ENCODE measurements around the gene RPS27. TPM values are rescaled to one million over a fixed set of nuclear protein-coding genes. Genes with fewer than 3 reads are reported as not detected.
A peak's percentile ranks its signal among the peaks of the same experiment; 100 is the strongest.

Gene RPS27
- total and polyA plus RNA-seq, 10 of the 15 experiments (the other 5 are each of a cell fraction or from before 2014, with no cell fraction given): 2,708 to 14,234 (median 8,874) TPM

DNA sequence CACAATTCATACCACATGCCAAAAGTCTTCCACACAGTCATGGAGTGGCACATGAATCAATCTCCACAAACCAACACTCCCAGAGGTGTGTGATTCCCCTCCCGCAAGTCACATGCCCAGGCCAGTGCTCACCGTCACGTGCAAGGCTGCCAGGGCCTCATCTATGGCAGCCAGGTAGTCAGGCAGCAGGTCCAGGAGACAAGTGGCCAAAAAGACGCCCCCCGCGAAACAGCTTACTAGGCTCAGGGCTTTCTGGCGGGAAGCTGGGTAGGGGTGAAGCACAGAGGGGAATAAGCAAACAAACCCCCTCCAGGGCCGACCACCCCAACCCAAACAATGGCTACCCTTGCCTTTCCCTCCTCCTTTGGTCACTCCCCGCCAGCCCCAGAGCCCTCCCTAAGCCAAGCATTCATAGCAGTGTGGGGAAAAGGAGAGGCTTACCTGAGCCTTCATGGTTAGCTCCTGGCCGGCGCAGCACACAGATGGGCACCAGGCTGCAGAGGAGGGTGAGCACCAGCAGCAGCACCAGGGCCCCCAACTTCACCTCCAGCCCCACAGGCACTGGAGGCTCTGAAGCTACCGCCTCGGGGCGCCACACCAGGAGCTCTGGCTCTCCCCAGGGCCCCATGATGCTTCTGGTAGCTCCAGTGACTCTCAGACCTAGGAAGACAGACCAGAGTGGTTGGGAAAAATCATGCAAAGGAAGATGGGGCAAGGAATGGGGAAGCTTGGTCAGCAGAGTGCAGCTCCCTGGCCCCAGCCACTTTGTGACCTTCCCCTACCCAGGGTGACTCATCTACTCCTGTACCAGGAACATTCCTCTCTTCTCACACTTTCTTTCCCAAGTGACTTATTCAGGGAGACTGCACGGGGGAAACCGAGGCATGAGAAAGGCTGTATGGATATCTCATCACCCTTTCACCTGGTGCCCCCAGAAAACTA lies 28.2 kb upstream of the RPS27 start:
- Histone ChIP-seq H3K4me2 (ENCODE audit: control insufficient read depth, insufficient read depth) (peak overlapping the region; percentile 98), H4K20me1 (ENCODE audit: control insufficient read depth, insufficient read depth) (no peaks in the 10 kb centered on the region; the same call in 1 of the 2 replicates), H3K9me3 (replicated peaks; ENCODE audit: control insufficient read depth, insufficient read depth, low read length) (no peaks in the 10 kb centered on the region), H3K4me3 (peak overlapping the region; percentile 88), H3K79me2 (ENCODE audit: control insufficient read depth, insufficient read depth, low read length) (peaks cover 65% of the 10 kb centered on the region), H2AFZ (ENCODE audit: control insufficient read depth, low read depth, low read length) (peak overlapping the region; percentile 24; the same call in 1 of the 2 replicates), H3K4me1 (ENCODE audit: control insufficient read depth, insufficient read depth, low read length) (peaks cover 11% of the 10 kb centered on the region), H3K27ac (ENCODE audit: control insufficient read depth, insufficient read depth) (peak overlapping the region; percentile 93), H3K27me3 (replicated peaks in 1 of 2; ENCODE audit: control insufficient read depth in 2 of 2, insufficient read depth in 2 of 2, low read length in 1 of 2) (no peaks in the 10 kb centered on the region), H3K9ac (ENCODE audit: control insufficient read depth, insufficient read depth, low read length) (peak overlapping the region; percentile 98), H3K36me3 (ENCODE audit: control insufficient read depth in 2 of 2, insufficient read depth in 2 of 2, low read length in 1 of 2) (peaks cover 9 to 15% of the 10 kb centered on the region in 2 experiments)
- in situ Hi-C loops (cut with MboI) (no loop called here), intact Hi-C loops (cut with micrococcal nuclease; ENCODE audit: unreplicated experiment) (no loop called here)
- RAD21 ChIA-PET (ENCODE audit: unreplicated experiment): interaction anchor here (0.7 to 6.4 kb wide), 9 partner anchors 13 to 158 kb away, joined by 3 to 42 read pairs (median 8); partner anchors contain the start of genes DENND4B, GATAD2B, JTB and RAB13
- BruUV-seq (replicated peaks): no TSS peak
- FAIRE-seq: no peak
- POLR2A ChIA-PET: interaction anchor here (0.5 to 10.0 kb wide), 13 partner anchors 8 to 327 kb away, joined by 3 to 132 read pairs (median 7); partner anchors contain the start of genes DENND4B, GATAD2B, INTS3 and JTB
- CTCF ChIA-PET: interaction anchor here (0.7 to 7.1 kb wide), 12 partner anchors 10 to 309 kb away, joined by 3 to 64 read pairs (median 3); partner anchors contain the start of genes DENND4B, GATAD2B, JTB and RAB13
- DNase-seq (ENCODE audit: low read depth, low spot score): no peak
- SMC1A ChIA-PET (ENCODE audit: uncharacterized antibody, unreplicated experiment): interaction anchor here (1.1 to 7.7 kb wide), 9 partner anchors 10 to 166 kb away, joined by 3 to 82 read pairs (median 5); partner anchors contain the start of genes DENND4B, GATAD2B, JTB and RAB13
- WGBS (ENCODE audit: insufficient coverage, insufficient replicate concordance, low lambda C conversion rate, missing lambda C conversion rate): 11% methylated on average over 16 of the region's 16 CpGs
- ATAC-seq: no peak
- TF ChIP-seq ZNF217 (IDR thresholded peaks at IDR 0.05): no peak
- no peak for TF ChIP-seq TARDBP (IDR thresholded peaks at IDR 0.05; ENCODE audit: borderline replicate concordance)
- TF ChIP-seq, protein P1, sequence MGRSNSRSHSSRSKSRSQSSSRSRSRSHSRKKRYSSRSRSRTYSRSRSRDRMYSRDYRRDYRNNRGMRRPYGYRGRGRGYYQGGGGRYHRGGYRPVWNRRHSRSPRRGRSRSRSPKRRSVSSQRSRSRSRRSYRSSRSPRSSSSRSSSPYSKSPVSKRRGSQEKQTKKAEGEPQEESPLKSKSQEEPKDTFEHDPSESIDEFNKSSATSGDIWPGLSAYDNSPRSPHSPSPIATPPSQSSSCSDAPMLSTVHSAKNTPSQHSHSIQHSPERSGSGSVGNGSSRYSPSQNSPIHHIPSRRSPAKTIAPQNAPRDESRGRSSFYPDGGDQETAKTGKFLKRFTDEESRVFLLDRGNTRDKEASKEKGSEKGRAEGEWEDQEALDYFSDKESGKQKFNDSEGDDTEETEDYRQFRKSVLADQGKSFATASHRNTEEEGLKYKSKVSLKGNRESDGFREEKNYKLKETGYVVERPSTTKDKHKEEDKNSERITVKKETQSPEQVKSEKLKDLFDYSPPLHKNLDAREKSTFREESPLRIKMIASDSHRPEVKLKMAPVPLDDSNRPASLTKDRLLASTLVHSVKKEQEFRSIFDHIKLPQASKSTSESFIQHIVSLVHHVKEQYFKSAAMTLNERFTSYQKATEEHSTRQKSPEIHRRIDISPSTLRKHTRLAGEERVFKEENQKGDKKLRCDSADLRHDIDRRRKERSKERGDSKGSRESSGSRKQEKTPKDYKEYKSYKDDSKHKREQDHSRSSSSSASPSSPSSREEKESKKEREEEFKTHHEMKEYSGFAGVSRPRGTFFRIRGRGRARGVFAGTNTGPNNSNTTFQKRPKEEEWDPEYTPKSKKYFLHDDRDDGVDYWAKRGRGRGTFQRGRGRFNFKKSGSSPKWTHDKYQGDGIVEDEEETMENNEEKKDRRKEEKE (IDR thresholded peaks at IDR 0.05): no peak
- 0 out of 2 replicates have a peak, but pooled peaks have one; percentile 26 for TF ChIP-seq IKZF1 (conservative IDR thresholded peaks at IDR 0.05)
- peak; percentile 76 for TF ChIP-seq USF1 (IDR thresholded peaks at IDR 0.05; ENCODE audit: borderline replicate concordance, extremely low read length, insufficient read depth, low read depth, low read length)
- no peak for TF ChIP-seq JUND (IDR thresholded peaks at IDR 0.05; ENCODE audit: low read depth, low read length)
- TF ChIP-seq, protein P2, sequence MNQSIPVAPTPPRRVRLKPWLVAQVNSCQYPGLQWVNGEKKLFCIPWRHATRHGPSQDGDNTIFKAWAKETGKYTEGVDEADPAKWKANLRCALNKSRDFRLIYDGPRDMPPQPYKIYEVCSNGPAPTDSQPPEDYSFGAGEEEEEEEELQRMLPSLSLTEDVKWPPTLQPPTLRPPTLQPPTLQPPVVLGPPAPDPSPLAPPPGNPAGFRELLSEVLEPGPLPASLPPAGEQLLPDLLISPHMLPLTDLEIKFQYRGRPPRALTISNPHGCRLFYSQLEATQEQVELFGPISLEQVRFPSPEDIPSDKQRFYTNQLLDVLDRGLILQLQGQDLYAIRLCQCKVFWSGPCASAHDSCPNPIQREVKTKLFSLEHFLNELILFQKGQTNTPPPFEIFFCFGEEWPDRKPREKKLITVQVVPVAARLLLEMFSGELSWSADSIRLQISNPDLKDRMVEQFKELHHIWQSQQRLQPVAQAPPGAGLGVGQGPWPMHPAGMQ (IDR thresholded peaks at IDR 0.05; ENCODE audit: borderline replicate concordance): no peak
- no peak for TF ChIP-seq RB1 (IDR thresholded peaks at IDR 0.05; ENCODE audit: borderline replicate concordance)
- TF ChIP-seq IKZF2 (IDR thresholded peaks at IDR 0.05): peak in 1 of 2 experiments; percentile 22; a peak in 2 of 4 replicates
- peak; percentile 78 for TF ChIP-seq USF2 (IDR thresholded peaks at IDR 0.05; ENCODE audit: borderline replicate concordance, low read depth, low read length)
